Stomach (tissue), 9 donors: ENCODE measurements around the gene UPF2. TPM values are rescaled to one million over a fixed set of nuclear protein-coding genes. Genes with fewer than 3 reads are reported as not detected.

ENCODE experiments used
- DNase-seq, 2 donors: peaks; one replicate each; pipeline versions ENCODE4 v3.0.0 to v3.0.0-alpha.2; 2013 to 2019
- H3K27ac ChIP-seq, 5 donors: fragments of 200-600 bp in 4 of 5; sonication (generic) in 4 of 5; one replicate each; pipeline ENCODE4 v1.5.1; 2013 to 2019; ENCODE audit warnings: mild to moderate bottlenecking in 1 of 5, moderate library complexity in 1 of 5
- H3K27me3 ChIP-seq, 3 donors: fragments of 200-600 bp; sonication (generic); one replicate each; pipeline ENCODE4 v1.5.1; 2017 to 2019; ENCODE audit warnings: mixed run types in 1 of 3
- H3K36me3 ChIP-seq, 4 donors: fragments of 200-600 bp; sonication (generic); 1 replicate in 3 of 4; 2 replicates in 1 of 4; pipeline ENCODE4 v1.5.1; 2016 to 2019
- H3K4me1 ChIP-seq, 4 donors: fragments of 200-600 bp; sonication (generic); one replicate each; pipeline ENCODE4 v1.5.1; 2016 to 2019
- H3K4me3 ChIP-seq, 4 donors: fragments of 200-600 bp; sonication (generic) in 3 of 4; one replicate each; pipeline ENCODE4 v1.5.1; 2016 to 2019; ENCODE audit warnings: mild to moderate bottlenecking in 1 of 4
- H3K9me3 ChIP-seq, 4 donors: fragments of 200-600 bp; sonication (generic); one replicate each; pipeline ENCODE4 v1.5.1; 2016 to 2019
- EP300 ChIP-seq: sonication (generic); formaldehyde crosslinking; IDR thresholded peaks from one replicate; pipeline ENCODE4 v1.6.1; 2017; ENCODE audit warnings: antibody characterized with exemption
- POLR2A ChIP-seq, 4 donors: fragments of 450-650 bp; IDR thresholded peaks; one replicate each; pipeline ENCODE4 v1.6.1; 2016; ENCODE audit warnings: antibody characterized with exemption in 4 of 4, control low read depth in 2 of 4, mild to moderate bottlenecking in 1 of 4, moderate library complexity in 1 of 4
- POLR2AphosphoS5 ChIP-seq, 3 donors: sonication (generic); formaldehyde crosslinking; IDR thresholded peaks; one replicate each; pipeline ENCODE4 v1.6.1; 2016; ENCODE audit warnings: antibody characterized with exemption in 3 of 3
- WGBS, 5 donors: extraction: QIAGEN DNeasy Blood & Tissue Kit in 3 of 5; methylation state at CpG; one replicate each; pipeline versions ENCODE4 v1.1.5 to v1.1.7; 2013 to 2018; 5-methylcytosine and 5-hydroxymethylcytosine counted together
- intact Hi-C: fragments of 100-400 bp; cut with DNase I; formaldehyde crosslinking; loops from one replicate; pipeline ENCODE4 v1.15.1; 2023; ENCODE audit warnings: low total_unique reads
- polyA plus RNA-seq, 3 donors: library from polyadenylated mRNA; stranded (reverse); fragments of 200-250 nt; gene quantifications; one replicate each; pipeline ENCODE4 v1.2.3, GENCODE V29; 2013
- total RNA-seq, 5 donors: library from RNA; depleted of rRNA; stranded (reverse); fragments of >200 nt; gene quantifications; one replicate each; pipeline versions ENCODE4 v1.1.0 to v1.2.3, GENCODE V29; 2014 to 2016
- TF ChIP-seq, protein P1 (sequence below), 7 experiments: fragments of 450-650 bp in 4 of 7; fragments of 200-600 bp in 3 of 7; sonication (generic) in 3 of 7; IDR thresholded peaks; one replicate each; pipeline ENCODE4 v1.5.1; 2016 to 2019; ENCODE audit warnings: antibody characterized with exemption in 7 of 7, control low read depth in 2 of 7, mild to moderate bottlenecking in 1 of 7
- donor health status: healthy with polysubstance abuse.
- donor health status: Bipolar disorder and iron deficiency.
- donor health status: healthy.

The UPF2 gene
- total and polyA plus RNA-seq, 8 donors = 8.7 to 48.6 (median 17.2) TPM

DNA sequence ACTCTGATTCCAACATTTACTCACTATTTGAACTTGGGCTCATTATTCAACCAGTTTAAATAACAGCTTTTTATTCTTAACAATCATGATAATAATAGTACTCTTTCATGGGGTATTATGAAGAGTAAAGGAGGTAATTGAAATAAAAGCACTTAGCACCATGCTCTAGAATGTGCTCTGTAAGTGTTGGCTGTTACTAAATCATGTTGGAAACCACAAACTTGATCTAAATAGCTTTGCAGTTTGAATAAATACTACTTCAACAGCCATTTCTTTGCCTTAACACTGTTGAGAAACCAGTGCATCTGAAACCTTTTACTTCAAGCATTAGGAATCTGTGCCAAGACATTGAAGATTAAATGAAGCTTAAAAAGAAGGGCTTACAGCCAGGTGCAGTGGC, 7.9 kb upstream of the UPF2 start:
- Histone ChIP-seq H3K4me3 (no peak overlapping the region), H3K27me3 (no peaks in the 10 kb centered on the region), H3K27ac (peak overlapping the region in 1 of 5 donors; percentile 5), H3K36me3 (no peaks in the 10 kb centered on the region), H3K9me3 (no peaks in the 10 kb centered on the region), H3K4me1 (peaks cover 8 to 15% (median 10%) of the 10 kb centered on the region in 4 donors)
- no peak for TF ChIP-seq EP300
- no peak for TF ChIP-seq POLR2AphosphoS5 (IDR thresholded peaks at IDR 0.05)
- no peak for TF ChIP-seq POLR2A (IDR thresholded peaks at IDR 0.05)
- TF ChIP-seq, protein P1, sequence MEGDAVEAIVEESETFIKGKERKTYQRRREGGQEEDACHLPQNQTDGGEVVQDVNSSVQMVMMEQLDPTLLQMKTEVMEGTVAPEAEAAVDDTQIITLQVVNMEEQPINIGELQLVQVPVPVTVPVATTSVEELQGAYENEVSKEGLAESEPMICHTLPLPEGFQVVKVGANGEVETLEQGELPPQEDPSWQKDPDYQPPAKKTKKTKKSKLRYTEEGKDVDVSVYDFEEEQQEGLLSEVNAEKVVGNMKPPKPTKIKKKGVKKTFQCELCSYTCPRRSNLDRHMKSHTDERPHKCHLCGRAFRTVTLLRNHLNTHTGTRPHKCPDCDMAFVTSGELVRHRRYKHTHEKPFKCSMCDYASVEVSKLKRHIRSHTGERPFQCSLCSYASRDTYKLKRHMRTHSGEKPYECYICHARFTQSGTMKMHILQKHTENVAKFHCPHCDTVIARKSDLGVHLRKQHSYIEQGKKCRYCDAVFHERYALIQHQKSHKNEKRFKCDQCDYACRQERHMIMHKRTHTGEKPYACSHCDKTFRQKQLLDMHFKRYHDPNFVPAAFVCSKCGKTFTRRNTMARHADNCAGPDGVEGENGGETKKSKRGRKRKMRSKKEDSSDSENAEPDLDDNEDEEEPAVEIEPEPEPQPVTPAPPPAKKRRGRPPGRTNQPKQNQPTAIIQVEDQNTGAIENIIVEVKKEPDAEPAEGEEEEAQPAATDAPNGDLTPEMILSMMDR (IDR thresholded peaks at IDR 0.05) = no peak
- intact Hi-C loops = no loop called here
- no peak for DNase-seq

DNA sequence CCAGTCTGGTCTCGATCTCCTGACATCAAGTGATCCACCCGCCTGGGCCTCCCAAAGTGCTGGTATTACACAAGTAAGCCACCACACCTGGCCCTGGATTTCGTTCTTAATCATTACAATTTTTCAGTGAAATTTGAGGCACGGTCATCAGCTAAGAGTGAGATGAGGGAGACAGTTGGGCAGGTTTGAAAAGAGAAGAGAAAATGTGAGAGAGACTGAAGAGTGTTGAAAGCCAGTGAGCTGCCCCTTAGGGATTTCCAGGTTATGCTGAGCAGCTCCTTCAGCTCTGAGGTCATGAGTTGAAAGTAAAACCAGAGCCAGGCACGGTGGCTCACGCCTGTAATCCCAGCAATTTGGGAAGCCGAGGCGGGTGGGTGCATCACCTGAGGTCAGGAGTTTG, 5.9 kb upstream of the UPF2 start:
- Histone ChIP-seq H3K4me1 (peaks cover 4 to 9% (median 5%) of the 10 kb centered on the region in 4 donors), H3K9me3 (no peaks in the 10 kb centered on the region), H3K36me3 (no peaks in the 10 kb centered on the region), H3K4me3 (no peak overlapping the region), H3K27me3 (no peaks in the 10 kb centered on the region), H3K27ac (no peak overlapping the region)
- WGBS, 5 donors = 75 to 88% (median 81%) methylated on average over 8 of the region's 8 CpGs
- TF ChIP-seq EP300 (no peak), POLR2A (IDR thresholded peaks at IDR 0.05) (no peak)
- TF ChIP-seq, protein P1 (IDR thresholded peaks at IDR 0.05) = no peak
- intact Hi-C loops = no loop called here
- DNase-seq = no peak

DNA sequence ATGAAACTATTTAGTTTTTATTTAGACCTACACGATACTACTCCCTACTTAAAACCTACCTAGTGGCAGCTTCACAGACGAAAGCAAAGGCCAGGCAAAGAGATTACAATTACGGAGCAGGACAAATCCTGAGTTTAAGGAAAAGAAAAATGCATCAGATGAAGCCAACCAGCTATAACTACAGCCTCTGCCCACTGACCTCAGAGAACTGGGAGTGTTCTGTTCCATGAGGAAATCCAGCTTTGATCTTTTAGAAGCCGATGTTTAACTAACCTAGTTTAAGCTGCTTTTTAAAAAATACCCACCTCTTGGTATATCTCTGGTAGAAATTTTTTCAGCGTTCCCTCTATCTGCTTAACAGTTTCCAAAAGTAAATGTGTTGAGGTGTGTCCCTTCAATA, 3.0 kb upstream of the UPF2 start:
- Histone ChIP-seq H3K27ac (no peak overlapping the region), H3K9me3 (no peaks in the 10 kb centered on the region), H3K4me1 (peaks cover 6 to 20% (median 18%) of the 10 kb centered on the region in 4 donors), H3K36me3 (no peaks in the 10 kb centered on the region), H3K4me3 (no peak overlapping the region), H3K27me3 (no peaks in the 10 kb centered on the region)
- DNase-seq = no peak
- TF ChIP-seq, protein P1 (IDR thresholded peaks at IDR 0.05) = no peak
- TF ChIP-seq POLR2AphosphoS5 (IDR thresholded peaks at IDR 0.05) = no peak
- 38 to 62% (median 45%) methylated on average over 5 of the region's 5 CpGs for WGBS, 5 donors
- intact Hi-C loops = no loop called here

DNA sequence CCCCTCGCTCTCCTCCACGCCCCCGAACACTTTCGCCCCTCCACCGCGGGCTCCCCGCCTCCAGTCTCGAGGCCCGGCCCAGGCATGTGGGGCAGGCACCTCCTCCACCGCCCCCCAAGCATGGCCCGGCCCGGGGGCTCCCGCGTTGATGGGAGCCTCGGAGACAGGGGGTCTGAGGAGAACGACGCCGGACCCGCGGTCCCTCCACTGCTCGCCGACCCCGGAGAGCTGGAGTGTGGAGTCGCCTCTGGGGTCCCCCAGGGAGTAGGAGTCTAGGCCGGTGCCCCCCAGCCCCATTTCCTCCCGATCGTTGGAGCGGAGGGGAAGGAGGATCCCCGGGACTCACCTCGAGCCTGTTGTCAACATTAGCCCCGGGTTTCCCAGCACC, 206 bp downstream of the UPF2 start:
- Histone ChIP-seq H3K4me1 (peaks cover 6 to 43% (median 24%) of the 10 kb centered on the region in 4 donors), H3K9me3 (no peaks in the 10 kb centered on the region), H3K27ac (peak overlapping the region; percentile 91 to 99 (median 96)), H3K36me3 (no peaks in the 10 kb centered on the region), H3K27me3 (no peaks in the 10 kb centered on the region), H3K4me3 (peak overlapping the region; percentile 96 to 99 (median 98))
- DNase-seq = peak; percentile 35 to 79
- 0 to 2% (median 0%) methylated on average over 9 to 31 of the region's 31 CpGs for WGBS, 5 donors
- no peak for TF ChIP-seq EP300
- TF ChIP-seq POLR2A (IDR thresholded peaks at IDR 0.05) = no peak
- TF ChIP-seq POLR2AphosphoS5 (IDR thresholded peaks at IDR 0.05) = peak in 1 of 3 donors; percentile 19
- TF ChIP-seq, protein P1 (IDR thresholded peaks at IDR 0.05) = no peak
- intact Hi-C loops = no loop called here
